ENCODE data around the gene ST6GAL1.
"Not testable (repeated sequence)": the region's sequence is repeated elsewhere in the genome, so short reads cannot be mapped to it uniquely, and the experiment has no call there.

Gene ST6GAL1, protein sequence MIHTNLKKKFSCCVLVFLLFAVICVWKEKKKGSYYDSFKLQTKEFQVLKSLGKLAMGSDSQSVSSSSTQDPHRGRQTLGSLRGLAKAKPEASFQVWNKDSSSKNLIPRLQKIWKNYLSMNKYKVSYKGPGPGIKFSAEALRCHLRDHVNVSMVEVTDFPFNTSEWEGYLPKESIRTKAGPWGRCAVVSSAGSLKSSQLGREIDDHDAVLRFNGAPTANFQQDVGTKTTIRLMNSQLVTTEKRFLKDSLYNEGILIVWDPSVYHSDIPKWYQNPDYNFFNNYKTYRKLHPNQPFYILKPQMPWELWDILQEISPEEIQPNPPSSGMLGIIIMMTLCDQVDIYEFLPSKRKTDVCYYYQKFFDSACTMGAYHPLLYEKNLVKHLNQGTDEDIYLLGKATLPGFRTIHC

GRCh38 chr3:186930143-186930640 is at the start of gene ST6GAL1:
Gene ST6GAL1, plus strand, starts transcription at chr3:186930526. Its CDS starts 112,178 bp downstream, at chr3:187042704.
- DNase-seq = peak; percentile 83

DNA sequence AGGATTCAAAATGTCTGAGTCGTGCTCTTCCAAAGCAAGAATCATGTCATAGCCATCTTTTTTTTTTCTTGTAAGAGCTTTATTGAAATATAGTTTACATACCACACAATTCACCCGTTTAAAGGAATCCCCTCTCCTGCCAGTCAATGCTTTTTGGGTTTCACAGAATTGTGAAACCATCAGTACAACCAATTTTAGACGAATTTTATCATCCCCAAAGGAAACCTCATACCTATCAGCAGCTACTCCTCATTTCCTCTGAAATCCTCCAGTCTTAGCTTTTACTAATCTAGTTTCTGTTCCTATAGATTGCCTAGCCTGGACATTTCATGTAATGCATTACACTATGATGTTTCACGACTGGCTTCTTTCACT is 48.2 kb upstream of the ST6GAL1 start:
- DNase-seq = peak; percentile 84

- peak; percentile 94 for DNase-seq
These were observed 47.2 kb upstream of the ST6GAL1 start for GRCh38 chr3:186882881-186883685.

GRCh38 chr3:186883686-186884058 is 46.7 kb upstream of the ST6GAL1 start:
- DNase-seq = peak; percentile 70

DNA sequence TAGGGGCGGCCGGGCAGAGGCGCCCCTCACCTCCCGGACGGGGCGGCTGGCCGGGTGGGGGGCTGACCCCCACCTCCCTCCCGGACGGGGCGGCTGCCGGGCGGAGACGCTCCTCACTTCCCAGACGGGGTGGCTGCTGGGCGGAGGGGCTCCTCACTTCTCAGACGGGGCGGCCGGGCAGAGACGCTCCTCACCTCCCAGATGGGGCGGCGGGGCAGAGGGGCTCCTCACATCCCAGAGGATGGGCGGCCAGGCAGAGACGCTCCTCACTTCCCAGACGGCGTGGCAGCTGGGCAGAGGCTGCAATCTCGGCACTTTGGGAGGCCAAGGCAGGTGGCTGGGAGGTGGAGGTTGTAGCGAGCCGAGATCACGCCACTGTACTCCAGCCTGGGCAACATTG is 45.5 kb upstream of the ST6GAL1 start:
- DNase-seq = not testable (repeated sequence)

DNA sequence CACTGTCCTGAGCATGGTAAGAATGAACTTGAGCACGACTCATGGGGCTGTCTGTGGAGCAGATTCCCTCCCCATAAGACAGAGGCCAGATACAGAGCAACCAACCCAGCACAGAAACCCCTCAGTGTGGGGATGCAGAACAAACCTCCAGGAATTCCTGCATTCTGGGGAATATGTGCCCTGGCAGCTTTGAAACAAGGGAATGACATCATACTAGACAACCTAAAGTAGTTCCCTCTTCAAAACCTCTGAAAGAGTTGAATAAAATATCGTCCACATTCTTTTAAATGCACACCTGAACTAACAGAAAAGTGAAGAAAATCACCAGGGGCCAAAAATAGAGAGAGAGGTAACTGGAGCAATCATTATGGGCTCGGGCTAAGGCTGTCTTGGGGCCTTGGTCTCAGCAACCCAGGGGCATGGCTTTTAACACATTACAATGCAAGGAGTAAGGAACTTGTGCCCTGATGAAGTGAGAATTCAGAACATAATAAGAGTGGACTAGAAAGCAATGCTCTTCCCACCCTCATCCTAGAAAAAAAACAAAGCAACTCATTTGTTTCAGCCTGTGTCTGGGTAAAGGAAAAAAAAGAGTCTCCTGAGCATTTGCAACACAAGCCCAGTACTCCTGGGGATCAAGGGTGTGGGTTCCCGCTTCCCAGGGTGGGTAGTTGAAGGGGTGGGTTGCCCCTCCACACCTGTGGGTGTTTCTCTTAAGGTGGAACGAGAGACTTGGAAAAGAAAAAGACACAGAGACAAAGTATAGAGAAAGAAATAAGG is 43.9 kb upstream of the ST6GAL1 start:
- DNase-seq = no peak

DNA sequence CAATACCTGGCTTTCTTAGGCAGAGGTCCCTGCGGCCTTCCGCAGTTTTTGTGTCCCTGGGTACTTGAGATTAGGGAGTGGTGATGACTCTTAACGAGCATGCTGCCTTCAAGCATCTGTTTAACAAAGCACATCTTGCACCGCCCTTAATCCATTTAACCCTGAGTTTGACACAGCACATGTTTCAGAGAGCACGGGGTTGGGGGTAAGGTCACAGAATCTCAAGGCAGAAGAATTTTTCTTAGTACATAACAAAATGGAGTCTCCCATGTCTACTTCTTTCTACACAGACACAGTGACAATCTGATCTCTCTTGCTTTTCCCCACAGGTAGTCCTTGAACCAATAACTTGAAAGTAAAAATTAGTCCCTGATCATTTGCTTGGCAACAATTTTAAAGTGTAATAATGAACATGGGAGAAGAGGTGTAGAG is 42.8 kb upstream of the ST6GAL1 start:
- DNase-seq = not testable (repeated sequence)

GRCh38 chr3:186888569-186888968 is 41.8 kb upstream of the ST6GAL1 start:
- no peak for DNase-seq

- not testable (repeated sequence) for DNase-seq
These were observed 40.6 kb upstream of the ST6GAL1 start for GRCh38 chr3:186889698-186890097.

DNA sequence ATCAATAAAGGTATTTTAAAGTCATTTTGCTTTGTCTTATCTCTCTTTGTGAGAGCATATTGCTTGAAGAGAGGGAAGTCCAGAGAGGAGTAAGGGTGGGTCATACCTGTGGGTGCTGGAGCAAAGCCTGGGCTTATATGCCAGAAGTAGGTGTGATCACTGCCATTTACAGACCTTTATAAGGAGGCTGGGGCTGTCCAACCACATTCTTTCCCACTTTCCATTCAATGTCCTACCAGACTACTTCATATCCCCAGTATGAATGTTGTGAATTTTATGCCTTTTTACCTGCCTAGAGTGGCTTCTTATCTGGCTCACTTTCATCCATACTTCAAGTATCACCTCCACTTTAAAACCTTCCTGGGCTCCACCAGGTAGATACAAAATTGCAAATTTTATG is 39.4 kb upstream of the ST6GAL1 start:
- no peak for DNase-seq

- not testable (repeated sequence) for DNase-seq
These were observed 37.3 kb upstream of the ST6GAL1 start for GRCh38 chr3:186893071-186893470.

DNA sequence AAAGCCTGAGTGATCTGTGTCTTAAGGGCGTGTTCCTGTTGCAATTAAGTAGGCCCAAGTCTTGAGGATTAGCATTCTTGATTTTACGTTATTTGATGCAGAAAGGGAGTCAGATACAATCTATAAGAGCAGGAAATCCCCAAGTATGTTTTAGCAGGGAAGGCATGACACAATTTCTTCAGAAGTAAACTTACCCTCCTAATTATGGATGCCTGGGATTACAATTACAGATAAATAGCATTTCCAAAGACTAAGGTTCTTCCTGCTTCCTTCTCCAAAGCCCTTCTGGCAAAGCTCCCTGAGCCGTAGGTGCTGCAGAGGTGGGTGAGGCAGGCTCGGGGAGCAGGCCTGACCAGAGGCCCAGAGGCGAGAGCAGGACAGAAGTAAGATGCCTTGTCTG is 34.9 kb upstream of the ST6GAL1 start:
- DNase-seq = no peak

- DNase-seq = no peak
These were observed 34.3 kb upstream of the ST6GAL1 start for GRCh38 chr3:186896006-186896405.

- no peak for DNase-seq
These were observed 33.5 kb upstream of the ST6GAL1 start for GRCh38 chr3:186896875-186897274.

DNA sequence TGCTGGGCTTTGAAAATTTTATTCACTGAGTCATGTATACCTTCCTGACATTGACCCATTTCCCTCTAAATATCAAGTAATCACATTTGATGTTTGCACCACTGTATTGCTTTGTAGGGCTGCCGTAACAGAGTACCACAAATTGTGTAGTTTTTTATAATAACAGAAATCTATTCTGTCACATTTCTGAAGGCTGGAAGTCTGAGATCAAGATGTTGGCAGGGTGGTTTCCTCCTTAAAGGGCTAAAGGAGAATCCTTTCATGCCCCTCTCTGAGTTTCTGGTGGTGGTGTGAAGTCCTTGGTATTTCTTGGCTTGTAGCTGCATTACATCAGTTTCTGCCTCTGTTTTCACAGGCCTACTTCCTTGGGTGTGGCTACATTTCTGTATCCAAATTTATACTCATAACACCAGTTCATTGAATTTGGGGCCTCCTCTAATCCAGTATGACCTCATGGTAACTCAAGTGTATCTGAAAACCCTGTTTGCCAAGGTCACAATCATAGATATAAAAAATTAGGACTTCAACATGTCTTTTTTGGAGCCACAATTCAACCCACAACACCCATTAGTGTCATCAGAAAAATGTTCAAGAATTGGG is 29.1 kb upstream of the ST6GAL1 start:
- peak; percentile 8 for DNase-seq

DNA sequence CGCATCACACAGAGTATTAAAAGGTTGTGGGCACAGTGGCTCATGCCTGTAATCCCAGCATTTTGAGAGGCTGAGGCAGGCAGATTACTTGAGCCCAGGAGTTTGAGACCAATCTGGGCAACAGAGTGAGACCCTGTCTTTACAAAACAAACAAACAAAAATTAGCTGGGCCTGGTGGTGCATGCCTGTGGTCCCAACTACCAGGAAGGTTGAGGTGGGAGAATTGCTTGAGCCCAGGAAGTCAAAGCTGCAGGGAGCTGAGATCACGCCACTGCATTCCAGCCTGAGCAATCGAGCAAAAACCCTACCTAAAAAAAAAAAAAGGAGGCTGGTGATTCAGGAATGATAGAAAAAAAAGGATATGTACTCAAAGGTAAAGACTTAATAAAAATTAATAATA is 28.2 kb upstream of the ST6GAL1 start:
- no peak for DNase-seq

DNA sequence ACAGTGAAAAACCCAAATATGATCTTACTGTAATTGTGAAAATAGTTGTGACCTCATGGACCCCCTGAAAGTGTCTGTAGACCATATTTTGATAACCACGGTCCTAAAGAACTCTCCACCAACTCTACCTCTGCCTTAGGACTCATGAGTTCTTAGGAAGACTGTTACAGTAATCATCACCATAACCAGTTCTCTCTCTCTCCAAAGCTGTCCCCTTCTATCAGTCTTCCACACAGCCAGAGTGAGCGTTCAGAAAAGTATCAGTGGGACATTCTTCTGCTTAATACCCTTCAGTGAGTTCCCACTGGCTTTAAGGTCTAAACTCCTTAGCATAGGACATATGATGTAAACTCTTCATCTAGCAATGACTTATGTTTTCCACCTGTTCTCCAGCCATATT is 27.6 kb upstream of the ST6GAL1 start:
- no peak for DNase-seq

DNA sequence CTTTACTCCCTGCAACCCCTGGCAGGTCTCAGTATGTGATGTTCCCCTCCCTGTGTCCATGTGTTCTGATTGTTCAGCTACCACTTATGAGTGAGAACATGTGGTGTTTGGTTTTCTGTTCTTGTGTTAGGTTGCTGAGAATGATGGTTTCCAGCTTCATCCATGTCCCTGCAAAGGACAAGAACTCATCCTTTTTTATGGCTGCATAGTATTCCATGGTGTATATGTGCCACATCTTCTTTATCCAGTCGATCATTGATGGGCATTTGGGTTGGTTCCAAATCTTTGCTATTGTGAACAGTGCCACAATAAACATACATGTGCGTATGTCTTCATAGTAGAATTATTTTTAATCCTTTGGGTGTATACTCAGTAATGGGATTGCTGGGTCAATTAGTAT is 26.6 kb upstream of the ST6GAL1 start:
- DNase-seq = not testable (repeated sequence)

GRCh38 chr3:186907075-186907474 is 23.3 kb upstream of the ST6GAL1 start:
- DNase-seq = not testable (repeated sequence)

DNA sequence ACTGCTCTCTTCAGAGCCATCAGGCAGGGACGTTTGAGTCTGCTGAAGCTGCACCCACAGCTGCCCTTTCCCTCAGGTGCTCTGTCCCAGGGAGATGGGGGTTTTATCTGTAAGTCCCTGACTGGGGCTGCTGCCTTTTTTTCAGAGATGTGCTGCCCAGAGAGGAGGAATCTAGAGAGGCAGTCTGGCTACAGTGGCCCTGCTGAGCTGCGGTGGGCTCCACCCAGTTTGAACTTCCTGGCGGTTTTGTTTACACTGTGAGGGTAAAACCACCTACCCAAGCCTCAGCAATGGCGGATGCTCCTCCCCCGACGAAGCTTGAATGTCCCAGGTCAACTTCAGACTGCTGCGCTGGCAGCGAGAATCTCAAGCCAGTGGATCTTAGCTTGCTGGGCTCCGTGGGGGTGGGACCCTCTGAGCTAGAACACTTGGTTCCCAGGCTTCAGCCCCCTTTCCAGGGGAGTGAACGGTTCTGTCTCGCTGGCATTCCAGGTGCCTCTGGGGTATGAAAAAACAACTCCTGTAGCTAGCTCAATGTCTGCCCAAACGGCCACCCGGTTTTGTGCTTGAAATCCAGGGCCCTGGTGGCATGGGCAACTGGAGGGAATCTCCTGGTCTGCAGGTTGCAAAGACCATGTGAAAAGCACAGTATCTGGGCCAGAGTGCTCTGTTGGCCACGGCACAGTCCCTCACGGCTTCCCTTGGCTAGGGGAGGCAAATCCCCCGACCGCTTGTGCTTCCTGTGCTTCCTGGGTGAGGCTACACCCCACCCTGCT is 21.1 kb upstream of the ST6GAL1 start:
- peak; percentile 82 for DNase-seq
